A673 (cell line): ENCODE data around the gene AUNIP.

Experiments
- EZH2 ChIP-seq: fragments of 200-600 bp; sonication (generic); IDR thresholded peaks from 2 replicates; pipeline ENCODE4 v1.6.1; 2017; ENCODE audit warnings: borderline replicate concordance, low read depth, mild to moderate bottlenecking, mixed read lengths, antibody characterized with exemption, low read length; ENCODE audit not compliant: poor library complexity, severe bottlenecking
- TF ChIP-seq, protein P1 (sequence below): fragments of 300-800, 200-600 bp; sonication (generic); conservative IDR thresholded peaks from 2 replicates; pipeline ENCODE4 v1.5.1; 2017; ENCODE audit warnings: low read depth, mild to moderate bottlenecking, antibody characterized with exemption, low read length, moderate library complexity, mixed read lengths

DNA sequence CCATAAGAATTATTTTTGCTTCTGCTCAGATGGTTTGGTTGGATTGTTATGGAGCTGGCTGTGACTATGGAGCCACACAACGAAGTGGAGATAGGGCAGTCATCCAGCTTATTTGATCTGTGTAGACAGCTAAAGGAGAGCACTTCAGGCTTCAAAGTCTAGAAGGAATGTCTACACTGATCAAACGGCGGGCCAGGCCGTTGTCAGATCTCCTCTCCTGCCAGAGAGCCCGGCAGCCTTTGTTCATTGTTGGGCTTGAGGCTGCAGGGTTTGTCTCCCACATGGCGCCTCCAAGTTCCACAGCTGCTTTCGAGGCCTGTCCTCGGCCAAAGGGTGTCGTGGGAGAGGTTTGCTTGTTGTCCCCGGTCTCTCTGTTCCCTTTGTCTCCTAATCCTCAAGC lies 49.8 kb upstream of the AUNIP start:
- TF ChIP-seq, protein P1, sequence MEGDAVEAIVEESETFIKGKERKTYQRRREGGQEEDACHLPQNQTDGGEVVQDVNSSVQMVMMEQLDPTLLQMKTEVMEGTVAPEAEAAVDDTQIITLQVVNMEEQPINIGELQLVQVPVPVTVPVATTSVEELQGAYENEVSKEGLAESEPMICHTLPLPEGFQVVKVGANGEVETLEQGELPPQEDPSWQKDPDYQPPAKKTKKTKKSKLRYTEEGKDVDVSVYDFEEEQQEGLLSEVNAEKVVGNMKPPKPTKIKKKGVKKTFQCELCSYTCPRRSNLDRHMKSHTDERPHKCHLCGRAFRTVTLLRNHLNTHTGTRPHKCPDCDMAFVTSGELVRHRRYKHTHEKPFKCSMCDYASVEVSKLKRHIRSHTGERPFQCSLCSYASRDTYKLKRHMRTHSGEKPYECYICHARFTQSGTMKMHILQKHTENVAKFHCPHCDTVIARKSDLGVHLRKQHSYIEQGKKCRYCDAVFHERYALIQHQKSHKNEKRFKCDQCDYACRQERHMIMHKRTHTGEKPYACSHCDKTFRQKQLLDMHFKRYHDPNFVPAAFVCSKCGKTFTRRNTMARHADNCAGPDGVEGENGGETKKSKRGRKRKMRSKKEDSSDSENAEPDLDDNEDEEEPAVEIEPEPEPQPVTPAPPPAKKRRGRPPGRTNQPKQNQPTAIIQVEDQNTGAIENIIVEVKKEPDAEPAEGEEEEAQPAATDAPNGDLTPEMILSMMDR: no peak
- no peak for TF ChIP-seq EZH2
